A673 (cell line): ENCODE results near the gene ADK. TPM values are rescaled to one million over a fixed set of nuclear protein-coding genes. Genes with fewer than 3 reads are reported as not detected.
"Not testable (repeated sequence)": the region's sequence is repeated elsewhere in the genome, so short reads cannot be mapped to it uniquely, and the experiment has no call there.

Experiments used
- BruUV-seq: library from RNA; stranded (reverse); fragments of 400-500 nt; replicated peaks from 2 replicates; lab custom pipeline; 2021; lab: Mats Ljungman, UMichigan
- CTCF ChIA-PET: fragments of 300-600 bp; sonication (Branson Sonifier 250); formaldehyde crosslinking; loops from one replicate; lab custom pipeline; 2022; ENCODE audit warnings: antibody characterized with exemption; lab: Charles Lee
- POLR2A ChIA-PET: fragments of 300-600 bp; sonication (Branson Sonifier 250); formaldehyde crosslinking; loops from one replicate; lab custom pipeline; 2022; ENCODE audit warnings: antibody characterized with exemption; ENCODE audit not compliant: low non-redundant PET; lab: Charles Lee
- DNase-seq: peaks from one replicate; pipeline ENCODE4 v3.0.0-alpha.2; 2015; ENCODE audit warnings: low spot score
- H3K27ac ChIP-seq: fragments of 200-600 bp; sonication (generic); 2 replicates; pipeline ENCODE4 v1.5.1; 2016; ENCODE audit warnings: mixed run types, low read depth, mild to moderate bottlenecking, mixed read lengths, antibody characterized with exemption, low read length; ENCODE audit not compliant: poor library complexity, severe bottlenecking
- H3K27me3 ChIP-seq: fragments of 200-600 bp; sonication (generic); replicated peaks from 2 replicates; pipeline ENCODE4 v1.6.1; 2017; ENCODE audit warnings: mixed run types, low read depth, mild to moderate bottlenecking, mixed read lengths, antibody characterized with exemption, low read length; ENCODE audit not compliant: insufficient read depth, poor library complexity
- H3K36me3 ChIP-seq: fragments of 200-600 bp; sonication (generic); 2 replicates; pipeline ENCODE4 v1.6.1; 2016; ENCODE audit warnings: mixed run types, mild to moderate bottlenecking, mixed read lengths, antibody characterized with exemption, low read length; ENCODE audit not compliant: insufficient read depth, poor library complexity, severe bottlenecking
- H3K4me1 ChIP-seq: fragments of 200-600 bp; sonication (generic); 2 replicates; pipeline ENCODE4 v1.6.1; 2017; ENCODE audit warnings: mixed run types, mild to moderate bottlenecking, mixed read lengths, antibody characterized with exemption, low read length; ENCODE audit not compliant: insufficient read depth, poor library complexity, severe bottlenecking
- H3K4me3 ChIP-seq: fragments of 200-600 bp; sonication (generic); 2 replicates; pipeline ENCODE4 v1.5.1; 2016; ENCODE audit warnings: low read depth, mixed run types, mild to moderate bottlenecking, mixed read lengths, low read length; ENCODE audit not compliant: poor library complexity, severe bottlenecking
- H3K9me3 ChIP-seq: fragments of 200-600 bp; sonication (generic); 2 replicates; pipeline ENCODE4 v1.6.1; 2016; ENCODE audit warnings: mixed run types, low read depth, mild to moderate bottlenecking, mixed read lengths, antibody characterized with exemption, low read length; ENCODE audit not compliant: poor library complexity, severe bottlenecking
- EZH2 ChIP-seq: fragments of 200-600 bp; sonication (generic); IDR thresholded peaks from 2 replicates; pipeline ENCODE4 v1.6.1; 2017; ENCODE audit warnings: borderline replicate concordance, low read depth, mild to moderate bottlenecking, mixed read lengths, antibody characterized with exemption, low read length; ENCODE audit not compliant: poor library complexity, severe bottlenecking
- intact Hi-C: fragments of 100-400 bp; cut with micrococcal nuclease; formaldehyde crosslinking; loops from one replicate; pipeline ENCODE4 v1.10.0; 2022; ENCODE audit not compliant: unreplicated experiment
- total RNA-seq: library from RNA; stranded (reverse); gene quantifications from 2 replicates; pipeline ENCODE4 v1.2.3, GENCODE V29; 2021
- TF ChIP-seq, protein P1 (sequence below): fragments of 300-800, 200-600 bp; sonication (generic); conservative IDR thresholded peaks from 2 replicates; pipeline ENCODE4 v1.5.1; 2017; ENCODE audit warnings: low read depth, mild to moderate bottlenecking, antibody characterized with exemption, low read length, moderate library complexity, mixed read lengths

ADK gene
- total RNA-seq, 1 experiment from 2014 or later, result 49.0 TPM

DNA sequence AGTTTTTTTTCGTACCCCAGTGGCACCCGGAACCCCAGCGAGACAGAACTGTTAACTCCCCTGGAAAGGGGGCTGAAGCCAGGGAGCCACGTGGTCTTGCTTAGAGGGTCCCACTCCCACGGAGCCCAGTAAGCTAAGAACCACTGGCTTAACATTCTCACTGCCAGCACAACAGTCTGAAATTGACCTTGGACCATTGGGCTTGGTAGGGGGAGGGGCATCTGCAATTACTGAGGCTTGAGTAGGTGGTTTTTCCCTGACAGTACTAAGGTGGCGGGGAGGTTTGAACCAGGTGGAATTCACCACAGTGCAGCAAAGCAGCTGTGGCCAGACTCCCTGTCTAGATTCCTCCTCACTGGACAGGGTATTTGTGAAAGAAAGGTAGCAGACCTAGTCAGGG lies 196.5 kb downstream of the ADK start:
- Histone ChIP-seq H3K36me3 (no peaks in the 10 kb centered on the region), H3K9me3 (peaks cover 16% of the 10 kb centered on the region), H3K4me1 (no peaks in the 10 kb centered on the region), H3K27ac (no peak overlapping the region), H3K27me3 (no peaks in the 10 kb centered on the region), H3K4me3 (no peak overlapping the region)
- POLR2A ChIA-PET, result no interaction called here
- no peak for TF ChIP-seq EZH2
- TF ChIP-seq, protein P1, sequence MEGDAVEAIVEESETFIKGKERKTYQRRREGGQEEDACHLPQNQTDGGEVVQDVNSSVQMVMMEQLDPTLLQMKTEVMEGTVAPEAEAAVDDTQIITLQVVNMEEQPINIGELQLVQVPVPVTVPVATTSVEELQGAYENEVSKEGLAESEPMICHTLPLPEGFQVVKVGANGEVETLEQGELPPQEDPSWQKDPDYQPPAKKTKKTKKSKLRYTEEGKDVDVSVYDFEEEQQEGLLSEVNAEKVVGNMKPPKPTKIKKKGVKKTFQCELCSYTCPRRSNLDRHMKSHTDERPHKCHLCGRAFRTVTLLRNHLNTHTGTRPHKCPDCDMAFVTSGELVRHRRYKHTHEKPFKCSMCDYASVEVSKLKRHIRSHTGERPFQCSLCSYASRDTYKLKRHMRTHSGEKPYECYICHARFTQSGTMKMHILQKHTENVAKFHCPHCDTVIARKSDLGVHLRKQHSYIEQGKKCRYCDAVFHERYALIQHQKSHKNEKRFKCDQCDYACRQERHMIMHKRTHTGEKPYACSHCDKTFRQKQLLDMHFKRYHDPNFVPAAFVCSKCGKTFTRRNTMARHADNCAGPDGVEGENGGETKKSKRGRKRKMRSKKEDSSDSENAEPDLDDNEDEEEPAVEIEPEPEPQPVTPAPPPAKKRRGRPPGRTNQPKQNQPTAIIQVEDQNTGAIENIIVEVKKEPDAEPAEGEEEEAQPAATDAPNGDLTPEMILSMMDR, result no peak
- CTCF ChIA-PET, result no interaction called here
- intact Hi-C loops, result no loop called here
- no TSS peak for BruUV-seq
- DNase-seq, result no peak

DNA sequence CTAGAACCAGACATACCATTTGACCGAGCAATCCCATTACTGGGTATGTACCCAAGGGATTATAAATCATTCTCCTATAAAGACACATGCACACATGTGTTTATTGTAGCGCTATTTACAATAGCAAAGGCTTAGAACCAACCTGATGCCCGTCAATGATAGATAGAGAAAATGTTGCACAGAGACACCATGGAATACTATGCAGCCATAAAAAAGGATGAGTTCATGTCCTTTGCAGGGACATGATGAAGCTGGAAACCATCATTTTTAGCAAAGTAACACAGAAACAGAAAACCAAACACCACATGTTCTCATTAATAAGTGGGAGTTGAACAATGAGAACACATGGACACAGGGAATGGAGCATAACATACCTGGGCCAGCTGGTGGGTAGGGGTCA lies 202.0 kb downstream of the ADK start:
- H3K36me3 ChIP-seq, CTCF ChIA-PET, POLR2A ChIA-PET, H3K9me3 ChIP-seq, H3K27me3 ChIP-seq, H3K4me1 ChIP-seq, H3K27ac ChIP-seq, DNase-seq, H3K4me3 ChIP-seq, BruUV-seq, intact Hi-C loops: not testable (repeated sequence)

DNA sequence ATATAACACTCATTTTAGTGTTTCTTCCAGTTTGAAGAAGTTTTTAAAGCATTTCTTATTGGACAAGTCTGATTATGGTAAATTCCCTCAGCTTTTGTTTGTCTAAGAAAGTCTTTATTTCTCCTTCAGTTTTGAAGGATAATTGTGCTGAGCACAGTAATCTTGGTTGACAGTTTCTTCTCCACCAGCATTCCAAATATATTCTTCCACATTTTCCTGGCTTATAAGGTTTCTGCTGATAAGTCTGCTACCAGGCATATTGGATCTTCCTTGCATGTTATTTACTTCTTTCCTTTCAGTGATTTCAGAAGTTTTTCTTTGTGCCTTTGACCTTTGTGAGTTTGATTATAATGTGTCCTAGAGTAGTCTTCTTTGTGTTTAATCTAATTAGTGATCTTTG lies 210.7 kb downstream of the ADK start:
- no peak for TF ChIP-seq EZH2
- TF ChIP-seq, protein P1, result no peak
- Histone ChIP-seq H3K4me3 (no peak overlapping the region), H3K27ac (no peak overlapping the region), H3K4me1 (no peaks in the 10 kb centered on the region), H3K9me3 (peaks cover 21% of the 10 kb centered on the region), H3K36me3 (no peaks in the 10 kb centered on the region), H3K27me3 (no peaks in the 10 kb centered on the region)
- POLR2A ChIA-PET, result no interaction called here
- CTCF ChIA-PET, result no interaction called here
- DNase-seq, result no peak
- no TSS peak for BruUV-seq
- intact Hi-C loops, result no loop called here

DNA sequence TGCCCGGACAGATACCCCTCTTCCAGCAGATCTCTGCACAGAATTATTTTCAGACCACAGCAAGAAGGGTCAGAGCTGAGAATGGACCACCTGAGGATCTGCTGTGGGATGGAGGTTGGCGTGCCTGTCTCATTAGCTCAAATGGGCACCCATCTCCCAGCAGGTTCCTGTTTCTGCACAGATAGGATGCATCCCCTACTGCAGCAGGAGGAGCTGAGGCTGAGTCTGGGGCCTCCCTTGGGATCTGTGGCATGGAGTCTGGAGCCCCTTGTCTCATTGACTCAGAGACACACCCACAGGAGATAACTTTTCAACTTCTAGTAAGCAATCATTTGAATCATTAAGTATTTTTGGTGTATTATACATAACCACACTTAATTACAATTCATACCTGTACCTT lies 212.7 kb downstream of the ADK start:
- POLR2A ChIA-PET, result no interaction called here
- no peak for DNase-seq
- H3K4me3 ChIP-seq, result no peak overlapping the region
- peaks cover 18% of the 10 kb centered on the region for H3K9me3 ChIP-seq
- H3K27ac ChIP-seq, result no peak overlapping the region
- no peaks in the 10 kb centered on the region for H3K36me3 ChIP-seq
- H3K4me1 ChIP-seq, result no peaks in the 10 kb centered on the region
- H3K27me3 ChIP-seq, result no peaks in the 10 kb centered on the region
- no TSS peak for BruUV-seq
- TF ChIP-seq, protein P1, result no peak
- TF ChIP-seq EZH2, result no peak
- CTCF ChIA-PET, result no interaction called here
- intact Hi-C loops, result no loop called here
